NCI-H146 (cell line): ENCODE results near the gene MGAT1.
"Not testable (repeated sequence)": the region's sequence is repeated elsewhere in the genome, so short reads cannot be mapped to it uniquely, and the experiment has no call there.

Source experiments
- DNase-seq: peaks from one replicate; lab custom pipeline; 2025; lab: John Stamatoyannopoulos, UW

Gene MGAT1

GRCh38 chr5:180802325-180803180 lies at the start of gene MGAT1:
TSS of gene MGAT1 (minus strand) at chr5:180802806. CDS start at chr5:180792971, 9,835 bp downstream.
- DNase-seq = peak; percentile 56

GRCh38 chr5:180850434-180851078 lies 48.0 kb upstream of the MGAT1 start:
- DNase-seq = no peak

GRCh38 chr5:180849827-180850226 lies 47.2 kb upstream of the MGAT1 start:
- no peak for DNase-seq

GRCh38 chr5:180848878-180849277 lies 46.3 kb upstream of the MGAT1 start:
- DNase-seq = no peak

- no peak for DNase-seq
Observed at GRCh38 chr5:180848265-180848664, 45.7 kb upstream of the MGAT1 start.

GRCh38 chr5:180847026-180847425 lies 44.4 kb upstream of the MGAT1 start:
- no peak for DNase-seq

- DNase-seq = no peak
Observed at GRCh38 chr5:180844858-180845257, 42.3 kb upstream of the MGAT1 start.

GRCh38 chr5:180844432-180844831 lies 41.8 kb upstream of the MGAT1 start:
- peak; percentile 4 for DNase-seq

- no peak for DNase-seq
Observed at GRCh38 chr5:180839935-180840334, 37.3 kb upstream of the MGAT1 start.

GRCh38 chr5:180839227-180839626 lies 36.6 kb upstream of the MGAT1 start:
- no peak for DNase-seq

GRCh38 chr5:180837478-180837877 lies 34.9 kb upstream of the MGAT1 start:
- no peak for DNase-seq

GRCh38 chr5:180832638-180833068 lies 30.0 kb upstream of the MGAT1 start:
- no peak for DNase-seq

- DNase-seq = peak; percentile 70
Observed at GRCh38 chr5:180831139-180832093, 28.8 kb upstream of the MGAT1 start.

GRCh38 chr5:180830253-180831138 lies 27.9 kb upstream of the MGAT1 start:
- peak; percentile 69 for DNase-seq

- no peak for DNase-seq
Observed at GRCh38 chr5:180829726-180830125, 27.1 kb upstream of the MGAT1 start.

GRCh38 chr5:180828756-180829531 lies 26.3 kb upstream of the MGAT1 start:
- DNase-seq = not testable (repeated sequence)

- DNase-seq = not testable (repeated sequence)
Observed at GRCh38 chr5:180827374-180827773, 24.8 kb upstream of the MGAT1 start.

GRCh38 chr5:180825768-180826525 lies 23.3 kb upstream of the MGAT1 start:
- no peak for DNase-seq

GRCh38 chr5:180824630-180825476 lies 22.2 kb upstream of the MGAT1 start:
- DNase-seq = no peak
